HG02884 (cell line): ENCODE measurements around the gene PITX3.

Experiments
- ATAC-seq: cut with Tn5 transposase; IDR thresholded peaks from one replicate; pipeline ENCODE4 v1.9.1; 2021; ENCODE audit warnings: mild to moderate bottlenecking, moderate library complexity; ENCODE audit not compliant: unreplicated experiment

PITX3 gene

DNA sequence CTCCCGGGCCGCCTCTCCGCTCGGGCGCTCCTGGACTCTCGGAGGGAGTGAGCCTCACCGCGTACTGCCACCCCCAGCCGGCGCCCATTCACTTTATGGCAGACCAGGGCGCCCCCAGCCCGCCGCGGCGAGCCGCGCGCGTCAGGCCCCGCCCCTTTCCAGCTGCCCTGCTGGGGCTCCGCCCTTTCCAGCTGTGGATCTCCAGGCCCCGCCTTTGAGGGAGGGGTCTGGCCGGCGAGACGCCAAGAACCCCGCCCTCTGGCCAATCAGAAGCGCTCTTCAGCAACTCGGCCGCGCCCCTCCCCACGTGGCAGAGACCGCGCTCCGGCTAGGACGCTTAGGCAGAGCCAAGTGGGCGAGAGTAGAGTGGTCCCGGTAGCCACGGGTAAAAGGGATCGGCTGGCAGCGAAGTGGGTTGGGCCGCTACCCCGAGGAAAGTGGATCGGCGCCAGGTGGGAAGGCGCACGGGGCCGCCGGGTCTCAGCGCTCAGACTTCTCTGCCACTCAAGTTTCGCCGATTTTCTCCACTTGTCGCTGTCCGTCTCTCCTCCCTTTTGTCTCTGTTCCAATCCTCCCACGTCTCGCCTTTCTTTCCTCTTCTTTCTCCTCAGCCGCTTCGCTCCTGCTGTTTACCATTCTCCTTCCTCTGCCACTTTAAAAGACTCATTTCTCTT lies at the start of gene PITX3:
Gene PITX3 (minus strand): TSS at position 69 of the 674 bp plus-strand sequence. CDS start 9,432 bp downstream, outside the sequence.
- peak; percentile 41 for ATAC-seq

- no peak for ATAC-seq
These were observed 48.5 kb upstream of the PITX3 start for GRCh38 chr10:102289840-102290239.

GRCh38 chr10:102289356-102289755 lies 48.0 kb upstream of the PITX3 start:
- no peak for ATAC-seq

DNA sequence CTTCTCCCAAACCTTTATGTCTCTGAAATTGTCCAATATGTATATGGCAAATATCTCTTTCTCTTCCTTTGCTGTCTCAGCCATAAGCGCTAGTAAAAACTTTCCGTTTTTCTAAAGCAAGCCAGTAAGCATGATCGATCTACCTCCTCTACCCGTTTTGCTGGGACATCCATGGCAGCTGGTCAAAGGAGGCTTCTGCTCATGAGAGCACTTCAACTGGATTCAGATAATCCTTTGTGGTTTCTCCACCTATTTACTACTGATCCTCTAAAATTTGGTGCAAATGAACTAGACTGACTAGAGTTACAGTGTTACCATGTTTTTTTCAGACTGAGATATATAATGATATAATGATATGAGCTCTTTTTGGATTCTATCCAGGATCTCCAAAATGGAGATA lies 46.7 kb upstream of the PITX3 start:
- no peak for ATAC-seq

- ATAC-seq = no peak
These were observed 46.2 kb upstream of the PITX3 start for GRCh38 chr10:102287538-102287937.

- ATAC-seq = no peak
These were observed 44.9 kb upstream of the PITX3 start for GRCh38 chr10:102286216-102286615.

DNA sequence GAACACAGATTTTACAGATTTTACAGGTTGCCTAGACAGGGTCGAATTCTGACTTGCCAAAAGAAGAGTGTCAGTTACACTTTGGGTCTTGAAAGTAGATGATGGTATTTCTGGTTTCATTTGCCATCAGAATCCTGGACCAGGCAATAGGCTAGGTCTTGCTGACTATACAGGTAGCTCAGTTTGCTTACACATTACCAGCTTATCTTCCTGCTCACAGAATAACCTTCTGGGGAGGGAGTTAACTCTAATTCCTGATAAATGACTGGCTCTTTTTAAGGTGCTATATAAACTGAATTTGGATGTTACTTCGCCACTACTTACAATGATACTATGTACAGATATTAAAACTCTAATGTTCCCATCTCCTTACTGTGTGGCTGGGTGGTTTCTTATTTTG lies 43.8 kb upstream of the PITX3 start:
- no peak for ATAC-seq

- no peak for ATAC-seq
These were observed 43.2 kb upstream of the PITX3 start for GRCh38 chr10:102284531-102284930.

GRCh38 chr10:102283890-102284289 lies 42.6 kb upstream of the PITX3 start:
- no peak for ATAC-seq

DNA sequence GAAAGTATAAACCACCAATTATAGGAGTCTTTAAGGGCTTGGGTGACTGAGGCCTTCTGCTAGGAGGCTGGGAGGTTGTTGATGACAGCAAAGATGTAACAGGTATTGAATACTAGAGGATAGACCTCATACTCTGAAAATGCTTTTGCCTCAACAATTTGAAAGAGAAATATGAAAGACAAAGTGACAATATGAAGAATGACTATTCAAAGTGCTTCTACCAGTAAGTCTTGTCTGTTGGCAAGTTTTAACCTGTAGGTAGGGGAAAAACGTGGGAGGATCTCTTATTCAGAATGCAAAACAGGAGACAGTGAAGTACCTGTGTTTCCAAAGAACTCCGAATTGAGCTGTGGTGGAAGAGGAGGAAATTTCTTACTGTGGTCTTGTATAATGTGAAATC lies 42.2 kb upstream of the PITX3 start:
- ATAC-seq = no peak

- no peak for ATAC-seq
These were observed 39.8 kb upstream of the PITX3 start for GRCh38 chr10:102281102-102281487.

- no peak for ATAC-seq
These were observed 39.2 kb upstream of the PITX3 start for GRCh38 chr10:102280397-102281101.

GRCh38 chr10:102279104-102279503 lies 37.8 kb upstream of the PITX3 start:
- ATAC-seq = no peak

DNA sequence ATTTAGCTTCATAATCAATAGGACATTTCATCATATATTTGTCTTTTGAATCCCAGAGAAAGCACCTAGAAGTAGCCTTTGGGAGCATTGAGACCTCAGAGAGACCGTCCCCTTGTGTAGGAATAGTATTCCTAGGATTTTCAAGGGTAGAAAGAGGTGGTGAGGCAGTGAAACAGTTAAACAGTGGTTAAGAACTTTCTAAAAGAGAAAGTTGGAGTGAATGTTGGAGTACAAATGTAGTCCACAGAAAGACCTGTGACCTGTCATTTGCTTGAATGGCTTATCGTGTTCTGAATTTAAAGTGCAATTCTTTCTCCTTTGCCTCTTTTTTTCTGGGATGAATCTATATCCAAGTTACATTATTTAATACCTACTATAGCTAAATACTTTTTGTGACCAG lies 34.0 kb upstream of the PITX3 start:
- ATAC-seq = no peak

DNA sequence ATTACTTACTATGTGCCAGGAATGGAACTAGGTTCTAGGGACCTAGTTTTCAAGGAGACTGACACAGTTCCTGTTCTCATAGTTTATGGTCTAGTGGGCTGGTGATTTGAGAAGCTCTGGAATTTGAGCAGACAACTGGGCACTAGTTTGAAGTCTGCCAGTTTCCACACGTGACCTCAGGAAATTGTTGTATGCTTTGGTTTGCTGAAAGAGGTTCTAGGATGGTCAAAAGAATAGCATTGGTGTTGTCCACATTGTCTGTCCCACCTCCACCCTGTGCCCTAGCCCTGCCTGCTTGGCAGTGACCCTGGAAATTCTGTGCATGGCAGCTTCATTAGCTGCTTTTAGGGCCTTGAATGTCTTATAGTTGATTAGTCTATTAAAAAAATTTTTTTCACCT lies 32.8 kb upstream of the PITX3 start:
- no peak for ATAC-seq

DNA sequence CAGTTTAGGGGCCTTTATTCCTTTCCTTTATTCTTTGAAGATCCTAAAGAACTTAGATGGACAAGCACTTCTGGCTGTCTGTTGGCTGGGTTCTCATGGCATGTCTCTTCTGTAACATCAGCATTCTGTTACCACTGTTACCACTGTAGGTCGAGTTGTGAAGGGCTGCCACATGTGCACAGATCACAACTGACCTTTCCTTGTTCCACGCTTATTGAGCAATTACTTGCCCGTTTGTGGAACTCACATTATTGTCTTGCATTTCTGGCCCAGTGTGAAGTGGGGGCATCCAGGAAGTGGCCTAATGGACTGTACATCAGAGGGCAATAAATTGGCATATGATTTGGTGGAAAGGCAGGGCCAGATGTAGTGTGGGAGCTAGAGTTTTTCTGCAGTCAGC lies 27.7 kb upstream of the PITX3 start:
- no peak for ATAC-seq

- ATAC-seq = no peak
These were observed 27.1 kb upstream of the PITX3 start for GRCh38 chr10:102268375-102268888.

- ATAC-seq = no peak
These were observed 26.4 kb upstream of the PITX3 start for GRCh38 chr10:102267748-102268147.

- ATAC-seq = no peak
These were observed 25.4 kb upstream of the PITX3 start for GRCh38 chr10:102266670-102267069.

DNA sequence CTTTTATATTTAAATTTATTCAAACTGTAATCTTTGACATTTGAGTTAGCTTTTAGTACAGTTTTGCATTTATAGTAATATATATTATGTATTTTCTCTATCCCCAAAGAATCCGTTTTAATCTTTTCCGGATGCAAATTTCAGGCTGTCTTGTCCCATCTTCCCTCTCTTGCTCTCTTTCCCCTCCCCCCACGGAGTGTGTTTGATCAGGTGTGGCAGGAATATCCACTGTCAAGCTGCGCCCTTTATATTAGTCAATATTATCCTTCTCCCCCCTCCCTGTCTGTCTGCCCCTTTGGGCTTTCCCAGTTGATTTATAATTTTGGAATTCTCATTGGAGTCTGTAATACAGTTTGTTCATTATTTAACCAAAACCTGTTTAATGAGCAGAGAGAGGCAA lies 23.1 kb upstream of the PITX3 start:
- no peak for ATAC-seq

DNA sequence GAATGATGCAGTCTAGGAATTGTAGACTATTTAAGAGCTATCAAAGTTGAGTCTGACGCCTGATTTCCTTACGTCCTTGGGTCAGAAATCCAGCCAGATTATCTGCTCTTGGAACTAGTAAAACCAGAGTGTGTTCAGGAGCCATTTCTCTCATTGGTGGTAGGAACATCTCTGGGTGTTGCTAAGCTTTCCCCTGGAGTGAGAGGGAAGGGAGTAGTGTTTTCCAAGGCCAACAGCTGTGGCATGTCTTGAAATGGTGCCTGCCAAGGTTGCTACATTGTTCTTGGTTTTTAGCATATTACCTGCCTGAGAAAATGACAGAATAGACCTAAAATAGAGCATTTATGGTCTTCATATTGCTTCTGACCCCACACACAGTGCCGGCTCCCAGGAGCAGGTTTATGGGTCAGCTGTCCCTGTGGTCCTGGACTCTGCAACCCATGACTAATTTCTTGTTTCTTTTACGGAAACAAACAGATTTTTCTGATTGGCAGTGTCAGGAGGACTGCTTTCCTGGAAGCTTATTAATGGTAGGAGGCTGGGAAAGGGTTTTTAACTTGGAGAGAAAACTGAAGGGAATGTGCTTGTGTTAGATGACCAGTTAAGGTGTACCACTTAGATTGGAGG lies 21.5 kb upstream of the PITX3 start:
- ATAC-seq = no peak

GRCh38 chr10:102261842-102262241 lies 20.5 kb upstream of the PITX3 start:
- ATAC-seq = no peak
